Measurements from ENCODE around the gene UGCG. TPM values are rescaled to one million over a fixed set of nuclear protein-coding genes. Genes with fewer than 3 reads are reported as not detected.

Gene UGCG
- total and polyA plus RNA-seq, 4 experiments from 2014 or later = 13.0 to 29.7 (median 20.5) TPM

DNA sequence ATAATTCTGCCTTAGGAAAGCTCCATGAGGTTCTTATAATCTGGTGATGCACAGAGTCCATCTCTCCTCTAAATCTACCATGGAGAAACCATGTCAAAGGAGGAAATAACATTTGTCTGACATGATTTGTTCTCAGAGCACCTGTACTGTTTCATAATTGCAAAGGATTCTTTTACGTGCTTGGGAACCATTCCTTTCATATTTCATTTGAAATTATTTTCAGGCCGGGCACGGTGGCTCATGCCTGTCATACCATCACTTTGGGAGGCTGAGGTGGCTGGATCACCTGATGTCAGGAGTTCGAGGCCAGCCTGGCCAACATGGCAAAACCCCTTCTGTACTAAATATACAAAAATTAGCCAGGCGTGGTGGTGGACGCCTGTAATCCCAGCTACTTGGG, 65.4 kb downstream of the UGCG start:
- Histone ChIP-seq H3K9me3 (ENCODE audit: control insufficient read depth in 1 of 2, low read length in 2 of 2) (no peaks in the 10 kb centered on the region), H3K36me3 (ENCODE audit: insufficient read depth, low read length) (no peaks in the 10 kb centered on the region), H3K27me3 (ENCODE audit: insufficient read depth, low read length) (no peaks in the 10 kb centered on the region), H3K4me3 (ENCODE audit: low read length in 2 of 2) (no peak overlapping the region), H3K4me1 (ENCODE audit: insufficient read depth, low read length) (peaks cover 12% of the 10 kb centered on the region), H3K27ac (ENCODE audit: low read depth, low read length) (no peak overlapping the region)
- H3K4me1 Mint-ChIP-seq = peaks cover 10 to 17% (median 12%) of the 10 kb centered on the region in 4 donors
- DNase-seq = no peak
- H3K27me3 Mint-ChIP-seq = peaks cover 0 to 3% of the 10 kb centered on the region in 2 donors
- no peak overlapping the region for H3K4me3 Mint-ChIP-seq
- no peaks in the 10 kb centered on the region for H3K9me3 Mint-ChIP-seq
- H3K27ac Mint-ChIP-seq = no peak overlapping the region
- CTCF ChIA-PET (ENCODE audit: partially characterized antibody) = interaction anchor here (1.4 kb wide), 1 partner anchor 113 kb away, joined by 3 read pairs; no protein-coding TSS in a partner anchor
- no peaks in the 10 kb centered on the region for H3K36me3 Mint-ChIP-seq
- POLR2A ChIA-PET (ENCODE audit: partially characterized antibody) = no interaction called here
- intact Hi-C loops (cut with micrococcal nuclease) = no loop called here

- no peak overlapping the region for H3K27ac Mint-ChIP-seq
- H3K36me3 Mint-ChIP-seq = no peaks in the 10 kb centered on the region
- H3K4me3 ChIP-seq (ENCODE audit: low read length in 2 of 2) = no peak overlapping the region
- POLR2A ChIA-PET (ENCODE audit: partially characterized antibody) = no interaction called here
- no peaks in the 10 kb centered on the region for H3K9me3 ChIP-seq (ENCODE audit: control insufficient read depth in 1 of 2, low read length in 2 of 2)
- H3K27ac ChIP-seq (ENCODE audit: low read depth, low read length) = no peak overlapping the region
- CTCF ChIA-PET (ENCODE audit: partially characterized antibody) = no interaction called here
- no peaks in the 10 kb centered on the region for H3K36me3 ChIP-seq (ENCODE audit: insufficient read depth, low read length)
- H3K27me3 ChIP-seq (ENCODE audit: insufficient read depth, low read length) = no peaks in the 10 kb centered on the region
- H3K27me3 Mint-ChIP-seq = peaks cover 0 to 3% of the 10 kb centered on the region in 2 donors
- no peaks in the 10 kb centered on the region for H3K4me1 ChIP-seq (ENCODE audit: insufficient read depth, low read length)
- peaks cover 0 to 5% (median 2%) of the 10 kb centered on the region in 4 donors for H3K4me1 Mint-ChIP-seq
- H3K4me3 Mint-ChIP-seq = no peak overlapping the region
- intact Hi-C loops (cut with micrococcal nuclease) = no loop called here
- DNase-seq = no peak
- H3K9me3 Mint-ChIP-seq = no peaks in the 10 kb centered on the region
Observed at GRCh38 chr9:111963995-111964394, 67.4 kb downstream of the UGCG start.

- peaks cover 0 to 3% of the 10 kb centered on the region in 2 donors for H3K27me3 Mint-ChIP-seq
- CTCF ChIA-PET (ENCODE audit: partially characterized antibody) = no interaction called here
- H3K27ac ChIP-seq (ENCODE audit: low read depth, low read length) = no peak overlapping the region
- H3K4me3 ChIP-seq (ENCODE audit: low read length in 2 of 2) = no peak overlapping the region
- H3K27ac Mint-ChIP-seq = no peak overlapping the region
- H3K4me1 Mint-ChIP-seq = peaks cover 0 to 3% (median 0%) of the 10 kb centered on the region in 4 donors
- H3K36me3 Mint-ChIP-seq = no peaks in the 10 kb centered on the region
- intact Hi-C loops (cut with micrococcal nuclease) = no loop called here
- no peaks in the 10 kb centered on the region for H3K9me3 ChIP-seq (ENCODE audit: control insufficient read depth in 1 of 2, low read length in 2 of 2)
- no peaks in the 10 kb centered on the region for H3K36me3 ChIP-seq (ENCODE audit: insufficient read depth, low read length)
- no peaks in the 10 kb centered on the region for H3K27me3 ChIP-seq (ENCODE audit: insufficient read depth, low read length)
- H3K4me3 Mint-ChIP-seq = no peak overlapping the region
- POLR2A ChIA-PET (ENCODE audit: partially characterized antibody) = no interaction called here
- no peaks in the 10 kb centered on the region for H3K4me1 ChIP-seq (ENCODE audit: insufficient read depth, low read length)
- DNase-seq = no peak
- H3K9me3 Mint-ChIP-seq = no peaks in the 10 kb centered on the region
Observed at GRCh38 chr9:111965566-111966019, 69.0 kb downstream of the UGCG start.

- DNase-seq = no peak
- no peaks in the 10 kb centered on the region for H3K4me1 ChIP-seq (ENCODE audit: insufficient read depth, low read length)
- no peaks in the 10 kb centered on the region for H3K36me3 ChIP-seq (ENCODE audit: insufficient read depth, low read length)
- Mint-ChIP-seq H3K4me3 (no peak overlapping the region), H3K27me3 (peaks cover 0 to 2% of the 10 kb centered on the region in 2 donors), H3K27ac (no peak overlapping the region), H3K4me1 (peaks cover 0 to 3% (median 0%) of the 10 kb centered on the region in 4 donors), H3K36me3 (no peaks in the 10 kb centered on the region), H3K9me3 (no peaks in the 10 kb centered on the region)
- intact Hi-C loops (cut with micrococcal nuclease) = no loop called here
- H3K4me3 ChIP-seq (ENCODE audit: low read length in 2 of 2) = no peak overlapping the region
- ChIA-PET POLR2A (ENCODE audit: partially characterized antibody) (no interaction called here), CTCF (ENCODE audit: partially characterized antibody) (interaction anchor here (2.6 kb wide), 1 partner anchor 108 kb away, joined by 7 read pairs; no protein-coding TSS in a partner anchor)
- no peaks in the 10 kb centered on the region for H3K9me3 ChIP-seq (ENCODE audit: control insufficient read depth in 1 of 2, low read length in 2 of 2)
- no peaks in the 10 kb centered on the region for H3K27me3 ChIP-seq (ENCODE audit: insufficient read depth, low read length)
- H3K27ac ChIP-seq (ENCODE audit: low read depth, low read length) = no peak overlapping the region
Observed at GRCh38 chr9:111966124-111966723, 69.6 kb downstream of the UGCG start.

DNA sequence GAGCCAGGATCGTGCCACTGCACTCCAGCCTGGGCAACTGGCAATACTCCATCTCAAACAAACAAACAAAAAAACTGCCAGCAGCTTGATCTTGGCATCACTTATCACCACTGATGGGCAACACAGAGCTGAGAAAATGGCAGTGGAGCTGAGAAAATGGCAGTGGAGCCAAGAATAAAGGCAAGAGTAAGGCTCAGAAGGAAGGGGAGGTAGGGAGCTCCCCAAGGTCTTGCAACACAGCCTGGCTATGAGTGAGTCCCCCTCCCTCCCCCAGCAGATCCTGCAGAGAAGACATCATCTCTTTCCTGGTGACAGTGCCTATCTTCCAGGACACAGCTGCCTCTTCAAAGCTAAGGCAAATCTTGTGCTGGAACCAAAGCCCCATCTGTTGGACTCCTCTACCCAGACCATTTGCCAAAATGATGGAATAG, 70.3 kb downstream of the UGCG start:
- no peak for DNase-seq
- Histone ChIP-seq H3K27me3 (ENCODE audit: insufficient read depth, low read length) (no peaks in the 10 kb centered on the region), H3K27ac (ENCODE audit: low read depth, low read length) (no peak overlapping the region), H3K4me1 (ENCODE audit: insufficient read depth, low read length) (no peaks in the 10 kb centered on the region), H3K36me3 (ENCODE audit: insufficient read depth, low read length) (no peaks in the 10 kb centered on the region), H3K9me3 (ENCODE audit: control insufficient read depth in 1 of 2, low read length in 2 of 2) (no peaks in the 10 kb centered on the region), H3K4me3 (ENCODE audit: low read length in 2 of 2) (no peak overlapping the region)
- Mint-ChIP-seq H3K27ac (no peak overlapping the region), H3K4me3 (no peak overlapping the region), H3K27me3 (peaks cover 0 to 2% of the 10 kb centered on the region in 2 donors), H3K9me3 (no peaks in the 10 kb centered on the region), H3K4me1 (peaks cover 0 to 3% (median 0%) of the 10 kb centered on the region in 4 donors), H3K36me3 (no peaks in the 10 kb centered on the region)
- intact Hi-C loops (cut with micrococcal nuclease) = no loop called here
- ChIA-PET CTCF (ENCODE audit: partially characterized antibody) (interaction anchor here (2.6 kb wide), 1 partner anchor 108 kb away, joined by 7 read pairs; no protein-coding TSS in a partner anchor), POLR2A (ENCODE audit: partially characterized antibody) (no interaction called here)

DNA sequence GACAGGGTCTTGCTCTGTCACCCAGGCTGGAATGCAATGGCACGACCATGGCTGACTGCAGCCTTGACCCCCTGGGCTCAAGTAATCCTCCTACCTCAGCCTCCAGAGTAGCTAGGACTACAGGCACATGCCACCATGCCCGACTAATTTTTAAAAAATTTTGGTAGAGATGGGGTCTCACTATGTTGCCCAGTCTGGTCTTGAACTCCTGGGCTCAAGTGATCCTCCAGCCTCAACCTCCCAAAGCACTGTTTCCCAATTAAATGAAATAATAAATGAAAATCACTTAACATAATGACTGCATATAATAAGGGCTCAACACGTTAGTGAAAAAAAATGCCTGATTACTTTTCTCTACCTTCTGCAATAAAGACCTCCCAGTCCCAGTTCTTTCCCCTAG, 71.0 kb downstream of the UGCG start:
- Histone ChIP-seq H3K9me3 (ENCODE audit: control insufficient read depth in 1 of 2, low read length in 2 of 2) (no peaks in the 10 kb centered on the region), H3K36me3 (ENCODE audit: insufficient read depth, low read length) (no peaks in the 10 kb centered on the region), H3K27me3 (ENCODE audit: insufficient read depth, low read length) (no peaks in the 10 kb centered on the region), H3K4me3 (ENCODE audit: low read length in 2 of 2) (no peak overlapping the region), H3K4me1 (ENCODE audit: insufficient read depth, low read length) (no peaks in the 10 kb centered on the region), H3K27ac (ENCODE audit: low read depth, low read length) (no peak overlapping the region)
- peaks cover 0 to 2% of the 10 kb centered on the region in 2 donors for H3K27me3 Mint-ChIP-seq
- H3K9me3 Mint-ChIP-seq = no peaks in the 10 kb centered on the region
- no peaks in the 10 kb centered on the region for H3K36me3 Mint-ChIP-seq
- intact Hi-C loops (cut with micrococcal nuclease) = no loop called here
- ChIA-PET CTCF (ENCODE audit: partially characterized antibody) (interaction anchor here (2.6 kb wide), 1 partner anchor 107 kb away, joined by 7 read pairs; no protein-coding TSS in a partner anchor), POLR2A (ENCODE audit: partially characterized antibody) (no interaction called here)
- DNase-seq = no peak
- no peak overlapping the region for H3K4me3 Mint-ChIP-seq
- peaks cover 0 to 5% (median 0%) of the 10 kb centered on the region in 4 donors for H3K4me1 Mint-ChIP-seq
- H3K27ac Mint-ChIP-seq = no peak overlapping the region

DNA sequence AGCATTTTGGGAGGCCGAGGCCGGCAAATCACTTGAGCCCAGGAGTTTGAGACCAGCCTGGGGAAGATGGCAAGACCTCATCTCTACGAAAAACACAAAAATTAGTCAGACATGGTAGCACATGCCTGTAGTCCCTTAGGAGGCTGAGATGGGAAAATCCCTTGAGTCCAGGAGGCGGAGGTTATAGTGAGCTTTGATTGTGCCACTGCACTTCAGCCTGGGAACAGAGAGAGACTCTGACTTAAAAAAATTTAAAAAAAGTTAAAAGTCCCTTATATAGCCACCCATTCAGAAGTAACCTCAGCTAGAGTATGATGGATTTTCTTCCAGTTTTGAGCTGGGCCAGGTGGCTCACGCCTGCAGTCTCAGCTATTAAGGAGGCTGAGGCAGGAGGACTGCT, 72.4 kb downstream of the UGCG start:
- DNase-seq = no peak
- no peaks in the 10 kb centered on the region for H3K9me3 ChIP-seq (ENCODE audit: control insufficient read depth in 1 of 2, low read length in 2 of 2)
- H3K9me3 Mint-ChIP-seq = no peaks in the 10 kb centered on the region
- no peaks in the 10 kb centered on the region for H3K27me3 ChIP-seq (ENCODE audit: insufficient read depth, low read length)
- no peaks in the 10 kb centered on the region for H3K36me3 Mint-ChIP-seq
- peaks cover 0 to 2% of the 10 kb centered on the region in 2 donors for H3K27me3 Mint-ChIP-seq
- H3K4me3 ChIP-seq (ENCODE audit: low read length in 2 of 2) = no peak overlapping the region
- CTCF ChIA-PET (ENCODE audit: partially characterized antibody) = no interaction called here
- H3K27ac Mint-ChIP-seq = no peak overlapping the region
- no peaks in the 10 kb centered on the region for H3K36me3 ChIP-seq (ENCODE audit: insufficient read depth, low read length)
- POLR2A ChIA-PET (ENCODE audit: partially characterized antibody) = no interaction called here
- intact Hi-C loops (cut with micrococcal nuclease) = no loop called here
- no peak overlapping the region for H3K4me3 Mint-ChIP-seq
- H3K4me1 ChIP-seq (ENCODE audit: insufficient read depth, low read length) = no peaks in the 10 kb centered on the region
- H3K27ac ChIP-seq (ENCODE audit: low read depth, low read length) = no peak overlapping the region
- H3K4me1 Mint-ChIP-seq = peaks cover 0 to 5% (median 0%) of the 10 kb centered on the region in 4 donors
